Measurements from ENCODE around the gene CD274. TPM values are rescaled to one million over a fixed set of nuclear protein-coding genes. Genes with fewer than 3 reads are reported as not detected.

The CD274 gene
- total RNA-seq, 1 experiment from 2014 or later = not detected

DNA sequence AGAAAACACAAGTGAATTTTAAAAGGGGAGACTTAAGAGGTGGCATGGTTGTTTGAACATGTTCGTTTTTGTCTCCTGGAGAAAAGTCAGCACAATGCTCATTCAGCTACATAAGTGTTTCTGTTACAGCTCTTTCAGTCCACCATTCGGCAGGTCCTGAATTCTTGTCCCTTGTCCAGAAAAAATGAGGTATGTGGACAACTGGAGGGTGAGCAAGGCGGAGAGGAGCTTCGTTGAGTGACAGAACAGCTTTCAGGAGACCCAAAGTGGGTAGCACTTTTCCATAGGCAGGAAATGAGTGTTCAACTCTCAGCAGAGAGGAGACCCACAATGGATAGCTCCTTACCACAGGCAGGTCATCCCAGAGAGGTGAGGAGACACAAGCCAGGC, 64.9 kb downstream of the CD274 start:
- in situ Hi-C loops (cut with HindIII; ENCODE audit: low sequenced_read_pairs) = no loop called here
- DNase-seq (ENCODE audit: low spot score) = no peak

DNA sequence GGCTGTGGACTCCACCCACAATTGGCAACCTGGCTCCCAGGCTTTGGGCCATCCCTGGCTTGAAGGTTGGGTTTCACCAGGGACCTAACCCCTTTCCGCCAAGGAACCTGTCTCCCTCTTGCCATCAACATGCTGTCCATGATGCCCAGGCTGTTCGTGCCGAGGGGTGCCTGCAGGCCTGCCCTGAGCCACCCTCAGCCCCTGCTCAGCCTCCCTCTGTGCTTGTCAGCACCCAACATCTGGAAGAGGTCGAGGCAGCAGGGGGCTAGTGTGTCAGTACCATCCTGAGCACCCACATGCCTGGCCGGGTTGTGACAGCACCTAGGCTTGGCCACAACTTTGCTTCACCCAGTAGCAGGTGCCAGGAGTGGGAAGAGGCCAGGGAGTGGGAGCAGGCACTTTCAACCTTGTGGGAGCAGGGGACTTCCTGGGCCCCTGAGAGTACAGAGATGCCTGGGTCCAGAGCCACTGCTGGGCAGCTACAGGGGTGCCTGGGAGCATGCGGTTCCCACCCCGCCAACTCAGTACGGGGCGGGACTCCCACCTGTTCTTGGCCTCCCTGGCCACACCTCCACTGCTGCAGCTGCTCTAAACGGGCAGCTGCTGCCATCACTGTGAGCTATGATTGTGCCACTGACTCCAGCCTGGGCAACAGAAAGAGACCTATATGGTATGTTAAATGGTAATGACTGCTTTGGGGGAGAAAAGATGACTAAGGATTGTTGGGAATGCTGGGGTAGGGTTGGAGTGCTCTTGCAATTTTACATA, 66.3 kb downstream of the CD274 start:
- no peak for DNase-seq (ENCODE audit: low spot score)
- in situ Hi-C loops (cut with HindIII; ENCODE audit: low sequenced_read_pairs) = no loop called here

DNA sequence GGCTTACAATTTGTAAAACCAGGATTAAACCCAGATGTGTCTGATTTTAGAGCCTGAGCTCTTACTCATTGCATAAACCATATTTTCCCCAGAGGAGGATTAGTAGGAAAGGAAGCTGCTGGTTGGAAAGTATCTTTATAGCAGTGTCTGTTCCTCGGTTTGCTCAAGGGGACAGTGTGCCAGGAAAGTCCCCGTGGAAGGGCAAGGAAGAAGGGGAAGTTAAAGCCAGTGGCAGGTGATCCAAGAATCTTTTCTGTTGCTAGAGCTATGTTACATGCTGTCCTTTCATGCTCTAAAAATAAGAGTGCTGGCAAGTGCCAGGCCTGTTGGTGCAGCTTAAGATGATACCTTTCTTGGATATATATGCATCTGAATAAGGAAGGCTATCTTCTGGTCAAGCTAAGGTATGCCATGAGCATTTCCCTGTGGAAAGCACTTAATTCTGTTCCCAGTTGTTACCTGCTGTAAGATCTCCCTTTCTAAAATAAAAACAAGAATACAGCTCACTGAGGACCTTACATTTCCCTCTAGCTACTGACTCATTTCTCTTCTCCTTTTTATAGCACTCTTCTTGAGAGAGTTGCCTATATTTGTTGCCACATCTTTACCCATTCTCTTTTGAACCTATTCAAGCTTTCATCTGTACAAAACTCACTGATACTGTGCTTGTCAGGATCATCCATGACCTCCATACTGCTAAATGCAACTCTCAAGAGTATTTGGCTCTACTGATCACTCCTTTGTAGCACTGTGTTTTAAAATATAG, 68.0 kb downstream of the CD274 start:
- in situ Hi-C loops (cut with HindIII; ENCODE audit: low sequenced_read_pairs) = no loop called here

DNA sequence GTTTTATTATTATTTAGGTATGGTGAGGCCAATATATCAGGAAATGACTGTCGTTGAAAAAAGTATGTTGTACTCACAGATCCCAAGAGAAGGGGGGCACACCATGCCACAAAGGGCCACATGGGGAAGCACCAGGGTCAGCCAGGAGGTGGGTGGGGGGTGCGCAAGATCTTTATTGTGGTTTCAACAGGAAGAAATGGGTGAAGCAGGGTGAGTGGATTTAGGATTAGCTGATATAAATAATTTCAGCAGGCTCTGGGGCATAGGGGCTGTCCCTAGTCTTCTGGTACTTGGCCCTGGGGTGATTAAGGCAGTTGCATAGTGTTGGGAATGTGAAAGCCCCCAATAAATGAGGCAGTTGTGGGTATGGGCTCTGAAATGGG, 68.6 kb downstream of the CD274 start:
- no peak for DNase-seq (ENCODE audit: low spot score)
- in situ Hi-C loops (cut with HindIII; ENCODE audit: low sequenced_read_pairs) = no loop called here

More for the DNA sequence above, 68.0 kb downstream of the CD274 start:
- DNase-seq (ENCODE audit: low spot score) = no peak

Other genes starting within 250 kb of the CD274 start
- gene INSL4, start 219.1 kb upstream of the CD274 start, total RNA-seq (2014; rRNA removed; shearing (Covaris generic)) = not detected in 2 replicates
- gene RLN2, start 145.8 kb upstream of the CD274 start, total RNA-seq (2014; rRNA removed; shearing (Covaris generic)) = not detected in 2 replicates
- gene RLN1, start 110.7 kb upstream of the CD274 start, total RNA-seq (2014; rRNA removed; shearing (Covaris generic)) = 0.31 TPM in 1 of 2 replicates, not detected in the other
- 62.0 and 102 TPM in 2 replicates for gene PLGRKT, start 12.6 kb upstream of the CD274 start, total RNA-seq (2014; rRNA removed; shearing (Covaris generic))
- gene PDCD1LG2, start 60.0 kb downstream of the CD274 start, total RNA-seq (2014; rRNA removed; shearing (Covaris generic)) = not detected in 2 replicates
- gene RIC1, start 178.6 kb downstream of the CD274 start, total RNA-seq (2014; rRNA removed; shearing (Covaris generic)) = 13.5 and 17.1 TPM in 2 replicates

Data from G401 (cell line).